ENCODE data around the gene KAT6B. TPM values are rescaled to one million over a fixed set of nuclear protein-coding genes. Genes with fewer than 3 reads are reported as not detected.
A peak's percentile ranks its signal among the peaks of the same experiment; 100 is the strongest.

The KAT6B gene
- total RNA-seq, 2 experiments from 2014 or later, result 70.3 to 74.2 TPM

GRCh38 chr10:74977913-74978847 is 151.8 kb downstream of the KAT6B start:
- POLR2A ChIA-PET, result no interaction called here
- intact Hi-C loops (cut with DNase I, micrococcal nuclease), result no loop called here
- no peaks in the 10 kb centered on the region for H3K9me3 ChIP-seq (ENCODE audit: control insufficient read depth in 1 of 2, insufficient read depth in 1 of 2, low read length in 2 of 2)
- Mint-ChIP-seq H3K4me1 (ENCODE audit: low read depth) (peaks cover 38% of the 10 kb centered on the region), H3K27ac (peak overlapping the region; percentile 66), H3K27me3 (no peaks in the 10 kb centered on the region), H3K36me3 (ENCODE audit: low read depth) (peaks cover 80% of the 10 kb centered on the region), H3K4me3 (no peak overlapping the region), H3K9me3 (no peaks in the 10 kb centered on the region)
- TF ChIP-seq CTCF (IDR thresholded peaks at IDR 0.05), result no peak
- DNase-seq, result peak in 5 of 14 experiments; percentile 8 to 78 (median 68)
- peaks cover 9% of the 10 kb centered on the region for H3K4me1 ChIP-seq (ENCODE audit: insufficient read depth, low read length)
- peak; percentile 73 for ATAC-seq (ENCODE audit: poor library complexity)
- no peaks in the 10 kb centered on the region for H3K27me3 ChIP-seq (ENCODE audit: control insufficient read depth in 1 of 2, insufficient read depth in 2 of 2, low read length in 2 of 2)
- H3K36me3 ChIP-seq (ENCODE audit: insufficient read depth, low read length), result peaks cover 57% of the 10 kb centered on the region
- H3K27ac ChIP-seq (ENCODE audit: low read depth in 1 of 2, low read length in 2 of 2), result no peak overlapping the region
- CTCF ChIA-PET, result no interaction called here
- H3K4me3 ChIP-seq (ENCODE audit: low read length), result no peak overlapping the region

GRCh38 chr10:74981831-74982633 is 155.6 kb downstream of the KAT6B start:
- ATAC-seq (ENCODE audit: poor library complexity) (no peak), DNase-seq (no peak)
- H3K27ac ChIP-seq (ENCODE audit: low read depth in 1 of 2, low read length in 2 of 2), result no peak overlapping the region
- peaks cover 6% of the 10 kb centered on the region for H3K4me1 ChIP-seq (ENCODE audit: insufficient read depth, low read length)
- CTCF ChIA-PET, result interaction anchor here (1.0 kb wide), 1 partner anchor 149 kb away, joined by 3 read pairs; no protein-coding TSS in a partner anchor
- POLR2A ChIA-PET, result interaction anchor here (1.1 to 1.3 kb wide), 2 partner anchors 8 to 14 kb away, joined by 3 read pairs; no protein-coding TSS in a partner anchor
- Mint-ChIP-seq H3K4me1 (ENCODE audit: low read depth) (peaks cover 17% of the 10 kb centered on the region), H3K36me3 (ENCODE audit: low read depth) (peaks cover 83% of the 10 kb centered on the region), H3K27ac (no peak overlapping the region), H3K9me3 (no peaks in the 10 kb centered on the region), H3K27me3 (no peaks in the 10 kb centered on the region), H3K4me3 (no peak overlapping the region)
- H3K36me3 ChIP-seq (ENCODE audit: insufficient read depth, low read length), result peaks cover 46% of the 10 kb centered on the region
- no peak overlapping the region for H3K4me3 ChIP-seq (ENCODE audit: low read length)
- H3K9me3 ChIP-seq (ENCODE audit: control insufficient read depth in 1 of 2, insufficient read depth in 1 of 2, low read length in 2 of 2), result no peaks in the 10 kb centered on the region
- intact Hi-C loops (cut with DNase I, micrococcal nuclease), result no loop called here
- TF ChIP-seq CTCF (IDR thresholded peaks at IDR 0.05), result no peak
- H3K27me3 ChIP-seq (ENCODE audit: control insufficient read depth in 1 of 2, insufficient read depth in 2 of 2, low read length in 2 of 2), result no peaks in the 10 kb centered on the region

- no peak overlapping the region for H3K27ac Mint-ChIP-seq
- ATAC-seq (ENCODE audit: poor library complexity), result no peak
- no peaks in the 10 kb centered on the region for H3K27me3 Mint-ChIP-seq
Observed at GRCh38 chr10:74982634-74982982, 156.2 kb downstream of the KAT6B start.

More at GRCh38 chr10:74982634-74982982, 156.2 kb downstream of the KAT6B start:
- intact Hi-C loops (cut with DNase I, micrococcal nuclease), result no loop called here
- H3K27ac ChIP-seq (ENCODE audit: low read depth in 1 of 2, low read length in 2 of 2), result no peak overlapping the region
- H3K9me3 ChIP-seq (ENCODE audit: control insufficient read depth in 1 of 2, insufficient read depth in 1 of 2, low read length in 2 of 2), result no peaks in the 10 kb centered on the region
- H3K36me3 Mint-ChIP-seq (ENCODE audit: low read depth), result peaks cover 83% of the 10 kb centered on the region
- H3K9me3 Mint-ChIP-seq, result no peaks in the 10 kb centered on the region
- no peaks in the 10 kb centered on the region for H3K27me3 ChIP-seq (ENCODE audit: control insufficient read depth in 1 of 2, insufficient read depth in 2 of 2, low read length in 2 of 2)
- no peak for DNase-seq
- peaks cover 6% of the 10 kb centered on the region for H3K4me1 ChIP-seq (ENCODE audit: insufficient read depth, low read length)
- ChIA-PET CTCF (no interaction called here), POLR2A (interaction anchor here (1.1 to 1.3 kb wide), 2 partner anchors 9 to 15 kb away, joined by 3 read pairs; no protein-coding TSS in a partner anchor)
- H3K4me3 Mint-ChIP-seq, result no peak overlapping the region
- H3K4me3 ChIP-seq (ENCODE audit: low read length), result no peak overlapping the region
- peaks cover 46% of the 10 kb centered on the region for H3K36me3 ChIP-seq (ENCODE audit: insufficient read depth, low read length)
- TF ChIP-seq CTCF (IDR thresholded peaks at IDR 0.05), result no peak
- H3K4me1 Mint-ChIP-seq (ENCODE audit: low read depth), result peaks cover 15% of the 10 kb centered on the region

Data from CD4-positive, alpha-beta T cell (primary cell).